Measurements from ENCODE around the gene VAV2.
"Not testable (repeated sequence)": the region's sequence is repeated elsewhere in the genome, so short reads cannot be mapped to it uniquely, and the experiment has no call there.

Gene VAV2

GRCh38 chr9:133769511-133770075 is 222.5 kb downstream of the VAV2 start:
- Histone ChIP-seq H3K9ac (ENCODE audit: low read length) (no peak overlapping the region), H3K27ac (ENCODE audit: low read depth, low read length) (no peak overlapping the region), H3K4me1 (ENCODE audit: insufficient read depth, low read length) (no peaks in the 10 kb centered on the region), H3K36me3 (ENCODE audit: insufficient read depth, low read length) (peaks cover 19% of the 10 kb centered on the region), H3K27me3 (ENCODE audit: control insufficient read depth in 1 of 2, insufficient read depth in 2 of 2, low read length in 2 of 2) (no peaks in the 10 kb centered on the region), H3K4me3 (ENCODE audit: low read depth in 1 of 2, low read length in 2 of 2) (no peak overlapping the region), H3K9me3 (ENCODE audit: low read length) (no peaks in the 10 kb centered on the region)

- Histone ChIP-seq H3K4me1 (ENCODE audit: insufficient read depth, low read length) (no peaks in the 10 kb centered on the region), H3K27me3 (ENCODE audit: control insufficient read depth in 1 of 2, insufficient read depth in 2 of 2, low read length in 2 of 2) (no peaks in the 10 kb centered on the region), H3K27ac (ENCODE audit: low read depth, low read length) (no peak overlapping the region), H3K9ac (ENCODE audit: low read length) (no peak overlapping the region), H3K4me3 (ENCODE audit: low read depth in 1 of 2, low read length in 2 of 2) (no peak overlapping the region), H3K9me3 (ENCODE audit: low read length) (no peaks in the 10 kb centered on the region), H3K36me3 (ENCODE audit: insufficient read depth, low read length) (peaks cover 13% of the 10 kb centered on the region)
Observed at GRCh38 chr9:133768859-133769510, 223.1 kb downstream of the VAV2 start.

- Histone ChIP-seq H3K36me3 (ENCODE audit: insufficient read depth, low read length) (peaks cover 10% of the 10 kb centered on the region), H3K9ac (ENCODE audit: low read length) (no peak overlapping the region), H3K27me3 (ENCODE audit: control insufficient read depth in 1 of 2, insufficient read depth in 2 of 2, low read length in 2 of 2) (no peaks in the 10 kb centered on the region), H3K4me3 (ENCODE audit: low read depth in 1 of 2, low read length in 2 of 2) (no peak overlapping the region), H3K27ac (ENCODE audit: low read depth, low read length) (no peak overlapping the region), H3K4me1 (ENCODE audit: insufficient read depth, low read length) (no peaks in the 10 kb centered on the region), H3K9me3 (ENCODE audit: low read length) (no peaks in the 10 kb centered on the region)
Observed at GRCh38 chr9:133768371-133768858, 223.7 kb downstream of the VAV2 start.

- Histone ChIP-seq H3K9me3 (ENCODE audit: low read length) (no peaks in the 10 kb centered on the region), H3K9ac (ENCODE audit: low read length) (no peak overlapping the region), H3K27ac (ENCODE audit: low read depth, low read length) (no peak overlapping the region), H3K4me1 (ENCODE audit: insufficient read depth, low read length) (no peaks in the 10 kb centered on the region), H3K27me3 (ENCODE audit: control insufficient read depth in 1 of 2, insufficient read depth in 2 of 2, low read length in 2 of 2) (no peaks in the 10 kb centered on the region), H3K4me3 (ENCODE audit: low read depth in 1 of 2, low read length in 2 of 2) (no peak overlapping the region), H3K36me3 (ENCODE audit: insufficient read depth, low read length) (peaks cover 10% of the 10 kb centered on the region)
Observed at GRCh38 chr9:133767625-133768024, 224.5 kb downstream of the VAV2 start.

- no peaks in the 10 kb centered on the region for H3K4me1 ChIP-seq (ENCODE audit: insufficient read depth, low read length)
- H3K36me3 ChIP-seq (ENCODE audit: insufficient read depth, low read length) = peaks cover 10% of the 10 kb centered on the region
- H3K9me3 ChIP-seq (ENCODE audit: low read length) = no peaks in the 10 kb centered on the region
- no peaks in the 10 kb centered on the region for H3K27me3 ChIP-seq (ENCODE audit: control insufficient read depth in 1 of 2, insufficient read depth in 2 of 2, low read length in 2 of 2)
- H3K27ac ChIP-seq (ENCODE audit: low read depth, low read length) = no peak overlapping the region
- H3K4me3 ChIP-seq (ENCODE audit: low read depth in 1 of 2, low read length in 2 of 2) = no peak overlapping the region
- H3K9ac ChIP-seq (ENCODE audit: low read length) = no peak overlapping the region
Observed at GRCh38 chr9:133767008-133767407, 225.1 kb downstream of the VAV2 start.

- peaks cover 10% of the 10 kb centered on the region for H3K36me3 ChIP-seq (ENCODE audit: insufficient read depth, low read length)
Observed at GRCh38 chr9:133766234-133766633, 225.9 kb downstream of the VAV2 start.

GRCh38 chr9:133763272-133764183 is 228.6 kb downstream of the VAV2 start:
- H3K27me3 ChIP-seq (ENCODE audit: control insufficient read depth in 1 of 2, insufficient read depth in 2 of 2, low read length in 2 of 2) = no peaks in the 10 kb centered on the region
- peaks cover 10% of the 10 kb centered on the region for H3K36me3 ChIP-seq (ENCODE audit: insufficient read depth, low read length)
- H3K4me1 ChIP-seq (ENCODE audit: insufficient read depth, low read length) = no peaks in the 10 kb centered on the region
- H3K9ac ChIP-seq (ENCODE audit: low read length) = no peak overlapping the region
- H3K9me3 ChIP-seq (ENCODE audit: low read length) = no peaks in the 10 kb centered on the region
- no peak overlapping the region for H3K27ac ChIP-seq (ENCODE audit: low read depth, low read length)
- no peak overlapping the region for H3K4me3 ChIP-seq (ENCODE audit: low read depth in 1 of 2, low read length in 2 of 2)

More at GRCh38 chr9:133766234-133766633, 225.9 kb downstream of the VAV2 start:
- H3K27me3 ChIP-seq (ENCODE audit: control insufficient read depth in 1 of 2, insufficient read depth in 2 of 2, low read length in 2 of 2); H3K9me3 ChIP-seq (ENCODE audit: low read length); H3K4me1 ChIP-seq (ENCODE audit: insufficient read depth, low read length); H3K27ac ChIP-seq (ENCODE audit: low read depth, low read length); H3K9ac ChIP-seq (ENCODE audit: low read length); H3K4me3 ChIP-seq (ENCODE audit: low read depth in 1 of 2, low read length in 2 of 2): not testable (repeated sequence)

GRCh38 chr9:133762488-133763271 is 229.4 kb downstream of the VAV2 start:
- Histone ChIP-seq H3K36me3 (ENCODE audit: insufficient read depth, low read length) (peaks cover 5% of the 10 kb centered on the region), H3K9me3 (ENCODE audit: low read length) (no peaks in the 10 kb centered on the region), H3K4me3 (ENCODE audit: low read depth in 1 of 2, low read length in 2 of 2) (no peak overlapping the region), H3K27me3 (ENCODE audit: control insufficient read depth in 1 of 2, insufficient read depth in 2 of 2, low read length in 2 of 2) (no peaks in the 10 kb centered on the region), H3K27ac (ENCODE audit: low read depth, low read length) (no peak overlapping the region), H3K4me1 (ENCODE audit: insufficient read depth, low read length) (no peaks in the 10 kb centered on the region), H3K9ac (ENCODE audit: low read length) (no peak overlapping the region)

- H3K27me3 ChIP-seq (ENCODE audit: control insufficient read depth in 1 of 2, insufficient read depth in 2 of 2, low read length in 2 of 2) = no peaks in the 10 kb centered on the region
- no peak overlapping the region for H3K9ac ChIP-seq (ENCODE audit: low read length)
- no peaks in the 10 kb centered on the region for H3K4me1 ChIP-seq (ENCODE audit: insufficient read depth, low read length)
- H3K4me3 ChIP-seq (ENCODE audit: low read depth in 1 of 2, low read length in 2 of 2) = no peak overlapping the region
- H3K27ac ChIP-seq (ENCODE audit: low read depth, low read length) = no peak overlapping the region
- H3K9me3 ChIP-seq (ENCODE audit: low read length) = no peaks in the 10 kb centered on the region
- H3K36me3 ChIP-seq (ENCODE audit: insufficient read depth, low read length) = no peaks in the 10 kb centered on the region
Observed at GRCh38 chr9:133761641-133762248, 230.4 kb downstream of the VAV2 start.

- Histone ChIP-seq H3K27me3 (ENCODE audit: control insufficient read depth in 1 of 2, insufficient read depth in 2 of 2, low read length in 2 of 2) (no peaks in the 10 kb centered on the region), H3K27ac (ENCODE audit: low read depth, low read length) (no peak overlapping the region), H3K4me1 (ENCODE audit: insufficient read depth, low read length) (no peaks in the 10 kb centered on the region), H3K36me3 (ENCODE audit: insufficient read depth, low read length) (no peaks in the 10 kb centered on the region), H3K9me3 (ENCODE audit: low read length) (no peaks in the 10 kb centered on the region), H3K4me3 (ENCODE audit: low read depth in 1 of 2, low read length in 2 of 2) (no peak overlapping the region), H3K9ac (ENCODE audit: low read length) (no peak overlapping the region)
Observed at GRCh38 chr9:133760713-133761290, 231.3 kb downstream of the VAV2 start.

Data from muscle layer of colon (tissue), 2 donors.